Adrenal gland (tissue), 19 donors: Measurements from ENCODE around the gene TM9SF2. TPM values are rescaled to one million over a fixed set of nuclear protein-coding genes. Genes with fewer than 3 reads are reported as not detected.

Experiments
- DNase-seq, 7 donors: peaks; one replicate each; pipeline ENCODE4 v3.0.0-alpha.2; 2019 to 2020
- H3K27ac ChIP-seq, 5 donors: fragments of 200-600 bp; sonication (generic) in 4 of 5; 1 replicate in 3 of 5; 2 replicates in 2 of 5; pipeline versions ENCODE4 v1.5.1 to v1.8.0; 2016 to 2020; ENCODE audit warnings: mild to moderate bottlenecking in 1 of 5
- H3K27me3 ChIP-seq: fragments of 200-600 bp; 2 replicates; pipeline ENCODE4 v1.8.0; 2021
- H3K36me3 ChIP-seq, 2 donors: fragments of 200-600 bp; replicated peaks in 1 of 2; 1 replicate in 1 of 2; 2 replicates in 1 of 2; pipeline versions ENCODE4 v1.5.1 to v1.8.0; 2018 to 2022
- H3K4me1 ChIP-seq, 2 donors: fragments of 200-600 bp; replicated peaks in 1 of 2; 1 replicate in 1 of 2; 2 replicates in 1 of 2; pipeline versions ENCODE4 v1.5.1 to v1.8.0; 2018 to 2021
- H3K4me3 ChIP-seq, 4 donors: fragments of 200-600 bp; sonication (generic) in 3 of 4; one replicate each; pipeline ENCODE4 v1.5.1; 2016 to 2018
- H3K9me3 ChIP-seq, 3 donors: fragments of 200-600 bp; sonication (generic) in 1 of 3; replicated peaks in 1 of 3; 1 replicate in 2 of 3; 2 replicates in 1 of 3; pipeline versions ENCODE4 v1.5.1 to v1.8.0; 2016 to 2021
- POLR2A ChIP-seq, 2 donors: fragments of 450-650 bp; IDR thresholded peaks; one replicate each; pipeline ENCODE4 v1.6.1; 2017; ENCODE audit warnings: antibody characterized with exemption in 2 of 2, mild to moderate bottlenecking in 2 of 2, moderate library complexity in 1 of 2
- WGBS, 4 donors: extraction: QIAGEN DNeasy Blood & Tissue Kit in 2 of 4; methylation state at CpG; one replicate each; pipeline versions ENCODE4 v1.1.5 to v1.1.7; 2013 to 2017; 5-methylcytosine and 5-hydroxymethylcytosine counted together
- intact Hi-C, 2 donors: fragments of 100-400 bp; cut with DNase I; formaldehyde crosslinking; loops; one replicate each; pipeline versions ENCODE4 v1.14.1 to v1.15.0; 2022 to 2023
- long read RNA-seq, 10 donors: library from polyadenylated mRNA in 3 of 10; unstranded in 2 of 10; stranded (forward) in 1 of 10; transcript quantifications; one replicate each; pipeline ENCODE4 v2.0.0 and lab custom pipeline, GENCODE V29; 2021 to 2026
- polyA plus RNA-seq, 3 donors: library from polyadenylated mRNA; stranded (reverse); fragments of 200-250 nt in 2 of 3; fragments of 350-450 nt in 1 of 3; fragmentation: Illumina TruSeq in 1 of 3; extraction: RNeasy Lipid Tissue Mini Kit (QIAGEN cat#74804) in 1 of 3; gene quantifications; one replicate each; pipeline ENCODE4 v1.2.3, GENCODE V29; 2013 to 2014
- total RNA-seq, 9 donors: library from RNA; depleted of rRNA in 4 of 9; stranded (reverse); fragments of >200 nt in 4 of 9; fragments of 120-200 nt in 1 of 9; fragmentation: NEBNext Ultra II Directional in 1 of 9; extraction: Animal tissue kit (Norgen Biotek cat#: 25700) in 1 of 9; gene quantifications; one replicate each; pipeline versions ENCODE4 v1.1.0 to v1.2.4, GENCODE V29; 2013 to 2023
- TF ChIP-seq, protein P1 (sequence below), 6 experiments: fragments of 450-650 bp in 4 of 6; fragments of 200-600 bp in 2 of 6; sonication (generic) in 1 of 6; IDR thresholded peaks; 1 replicate in 5 of 6; 2 replicates in 1 of 6; pipeline versions ENCODE4 v1.5.1 to v1.8.0; 2016 to 2021; ENCODE audit warnings: antibody characterized with exemption in 6 of 6, mild to moderate bottlenecking in 2 of 6, moderate library complexity in 1 of 6
- donor health status: healthy with polysubstance abuse.
- donor health status: Bipolar disorder and iron deficiency.
- donor health status: DM: yes; HTN: yes; CAD: no.
- donor health status: DM: no; HTN: no; CAD: no.
- donor health status: DM: no; HTN: no; CAD: no.
- donor health status: DM: yes; HTN: yes; CAD: no.

TM9SF2 gene, protein sequence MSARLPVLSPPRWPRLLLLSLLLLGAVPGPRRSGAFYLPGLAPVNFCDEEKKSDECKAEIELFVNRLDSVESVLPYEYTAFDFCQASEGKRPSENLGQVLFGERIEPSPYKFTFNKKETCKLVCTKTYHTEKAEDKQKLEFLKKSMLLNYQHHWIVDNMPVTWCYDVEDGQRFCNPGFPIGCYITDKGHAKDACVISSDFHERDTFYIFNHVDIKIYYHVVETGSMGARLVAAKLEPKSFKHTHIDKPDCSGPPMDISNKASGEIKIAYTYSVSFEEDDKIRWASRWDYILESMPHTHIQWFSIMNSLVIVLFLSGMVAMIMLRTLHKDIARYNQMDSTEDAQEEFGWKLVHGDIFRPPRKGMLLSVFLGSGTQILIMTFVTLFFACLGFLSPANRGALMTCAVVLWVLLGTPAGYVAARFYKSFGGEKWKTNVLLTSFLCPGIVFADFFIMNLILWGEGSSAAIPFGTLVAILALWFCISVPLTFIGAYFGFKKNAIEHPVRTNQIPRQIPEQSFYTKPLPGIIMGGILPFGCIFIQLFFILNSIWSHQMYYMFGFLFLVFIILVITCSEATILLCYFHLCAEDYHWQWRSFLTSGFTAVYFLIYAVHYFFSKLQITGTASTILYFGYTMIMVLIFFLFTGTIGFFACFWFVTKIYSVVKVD
- total RNA-seq: 100 to 1,000 TPM; 100 to 153 (median 116) TPM
- polyA plus RNA-seq: 100 to 1,000 TPM in 1 of 3 donors, 10 to 100 TPM in 2; 22.7 to 146 (median 29.9) TPM
- long read RNA-seq, donor 1, transcript TM9SF2-201 (17 exons, 3,430 nt): major isoform, 40 of 59 reads
- long read RNA-seq, donor 1, partial matches to known transcripts: 19 of 59 reads
- long read RNA-seq, donor 1, other reads (novel, unspliced or antisense): 0 of 59 reads
- long read RNA-seq, donor 2, transcript TM9SF2-201 (17 exons, 3,430 nt): major isoform, 25 of 66 reads
- long read RNA-seq, donor 2, partial matches to known transcripts: 41 of 66 reads
- long read RNA-seq, donor 2, other reads (novel, unspliced or antisense): 0 of 66 reads
- long read RNA-seq, donor 3, transcript TM9SF2-201 (17 exons, 3,430 nt): major isoform, 50 of 62 reads
- long read RNA-seq, donor 3, partial matches to known transcripts: 12 of 62 reads
- long read RNA-seq, donor 3, other reads (novel, unspliced or antisense): 0 of 62 reads
- long read RNA-seq, donor 4, transcript TM9SF2-201 (17 exons, 3,430 nt): major isoform, 52 of 69 reads
- long read RNA-seq, donor 4, partial matches to known transcripts: 14 of 69 reads
- long read RNA-seq, donor 4, other reads (novel, unspliced or antisense): 3 of 69 reads
- long read RNA-seq, donor 5, transcript TM9SF2-201 (17 exons, 3,430 nt): major isoform, 303 of 333 reads
- long read RNA-seq, donor 5, partial matches to known transcripts: 16 of 333 reads
- long read RNA-seq, donor 5, other reads (novel, unspliced or antisense): 10 of 333 reads
- long read RNA-seq, donor 6, transcript TM9SF2-201 (17 exons, 3,430 nt): major isoform, 34 of 60 reads
- long read RNA-seq, donor 6, partial matches to known transcripts: 21 of 60 reads
- long read RNA-seq, donor 6, other reads (novel, unspliced or antisense): 5 of 60 reads
- long read RNA-seq, donor 7, transcript TM9SF2-201 (17 exons, 3,430 nt): major isoform, 8 of 36 reads
- long read RNA-seq, donor 7, partial matches to known transcripts: 28 of 36 reads
- long read RNA-seq, donor 7, other reads (novel, unspliced or antisense): 0 of 36 reads
- long read RNA-seq, donor 8, transcript TM9SF2-201 (17 exons, 3,430 nt): major isoform, 74 of 115 reads
- long read RNA-seq, donor 8, partial matches to known transcripts: 35 of 115 reads
- long read RNA-seq, donor 8, other reads (novel, unspliced or antisense): 5 of 115 reads
- long read RNA-seq, donor 9, transcript TM9SF2-201 (17 exons, 3,430 nt): major isoform, 46 of 52 reads
- long read RNA-seq, donor 9, partial matches to known transcripts: 6 of 52 reads
- long read RNA-seq, donor 9, other reads (novel, unspliced or antisense): 0 of 52 reads
- long read RNA-seq, donor 10, transcript TM9SF2-201 (17 exons, 3,430 nt): major isoform, 29 of 38 reads
- long read RNA-seq, donor 10, partial matches to known transcripts: 9 of 38 reads
- long read RNA-seq, donor 10, other reads (novel, unspliced or antisense): 0 of 38 reads

DNA sequence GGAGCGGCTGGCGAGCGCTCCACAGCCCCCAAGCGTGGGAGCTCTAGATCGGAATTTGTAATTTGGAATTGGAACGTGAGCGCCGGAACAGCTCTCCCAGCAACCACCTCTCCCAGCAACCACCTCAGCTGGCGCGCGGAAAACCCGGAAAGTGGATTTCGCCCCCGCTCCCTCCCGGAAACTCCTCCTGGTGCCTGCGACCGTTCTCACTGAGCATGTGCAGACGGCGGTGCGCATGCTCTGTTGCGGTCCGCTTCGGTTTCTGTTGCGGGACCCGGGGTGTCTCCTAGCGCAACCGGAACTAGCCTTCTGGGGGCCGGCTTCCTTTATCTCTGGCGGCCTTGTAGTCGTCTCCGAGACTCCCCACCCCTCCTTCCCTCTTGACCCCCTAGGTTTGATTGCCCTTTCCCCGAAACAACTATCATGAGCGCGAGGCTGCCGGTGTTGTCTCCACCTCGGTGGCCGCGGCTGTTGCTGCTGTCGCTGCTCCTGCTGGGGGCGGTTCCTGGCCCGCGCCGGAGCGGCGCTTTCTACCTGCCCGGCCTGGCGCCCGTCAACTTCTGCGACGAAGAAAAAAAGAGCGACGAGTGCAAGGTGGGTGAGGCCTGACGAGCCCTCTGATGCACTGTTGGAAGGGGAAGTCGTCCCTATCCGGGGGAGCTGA is at the start of gene TM9SF2:
TSS of gene TM9SF2 (plus strand) at position 289 of the 664 bp plus-strand sequence. CDS start at position 424, 135 bp downstream.
- H3K4me1 ChIP-seq: peaks cover 13 to 60% of the 10 kb centered on the region in 2 donors
- intact Hi-C loops: loop anchor here (10.0 kb wide), 2 partner anchors 53 to 57 kb away; no protein-coding TSS in a partner anchor

DNA sequence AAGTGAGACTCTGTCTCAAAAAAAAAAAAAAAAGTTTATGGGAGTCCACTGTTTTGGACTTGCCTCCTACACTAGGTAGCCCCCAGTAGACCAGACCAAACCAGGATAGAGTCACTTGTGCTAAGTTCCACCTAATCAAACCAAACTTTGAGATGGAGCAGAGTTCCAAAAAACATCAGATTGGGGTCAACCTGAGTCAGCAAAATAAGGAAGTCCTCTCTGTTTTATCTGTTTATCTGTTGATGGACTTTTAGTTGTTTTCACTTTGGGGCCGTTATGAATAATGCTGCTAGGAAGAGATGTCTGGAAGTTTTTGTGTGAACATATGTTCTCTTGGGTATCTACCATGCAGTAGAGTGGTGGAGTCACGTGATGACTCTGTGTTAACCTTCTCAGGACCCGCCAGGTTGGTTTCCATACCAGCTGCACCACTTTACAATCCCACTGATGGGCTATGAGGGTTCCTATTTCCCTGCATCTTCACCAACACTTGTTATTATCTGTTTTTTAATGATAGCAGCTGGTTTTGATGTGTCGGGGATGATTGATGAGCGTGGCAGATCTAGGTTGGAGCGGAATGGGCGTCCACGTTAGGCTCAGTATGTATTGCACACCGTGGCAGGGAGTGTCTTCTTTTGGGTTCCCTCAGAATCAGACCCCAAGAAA is 46.6 kb upstream of the TM9SF2 start:
- Histone ChIP-seq H3K36me3 (no peaks in the 10 kb centered on the region), H3K4me1 (no peaks in the 10 kb centered on the region), H3K4me3 (no peak overlapping the region), H3K9me3 (no peaks in the 10 kb centered on the region), H3K27ac (no peak overlapping the region), H3K27me3 (no peaks in the 10 kb centered on the region)
- intact Hi-C loops: no loop called here
- WGBS, 4 donors: 69 to 90% (median 78%) methylated on average over 9 of the region's 9 CpGs
- no peak for TF ChIP-seq POLR2A (IDR thresholded peaks at IDR 0.05)
- TF ChIP-seq, protein P1, sequence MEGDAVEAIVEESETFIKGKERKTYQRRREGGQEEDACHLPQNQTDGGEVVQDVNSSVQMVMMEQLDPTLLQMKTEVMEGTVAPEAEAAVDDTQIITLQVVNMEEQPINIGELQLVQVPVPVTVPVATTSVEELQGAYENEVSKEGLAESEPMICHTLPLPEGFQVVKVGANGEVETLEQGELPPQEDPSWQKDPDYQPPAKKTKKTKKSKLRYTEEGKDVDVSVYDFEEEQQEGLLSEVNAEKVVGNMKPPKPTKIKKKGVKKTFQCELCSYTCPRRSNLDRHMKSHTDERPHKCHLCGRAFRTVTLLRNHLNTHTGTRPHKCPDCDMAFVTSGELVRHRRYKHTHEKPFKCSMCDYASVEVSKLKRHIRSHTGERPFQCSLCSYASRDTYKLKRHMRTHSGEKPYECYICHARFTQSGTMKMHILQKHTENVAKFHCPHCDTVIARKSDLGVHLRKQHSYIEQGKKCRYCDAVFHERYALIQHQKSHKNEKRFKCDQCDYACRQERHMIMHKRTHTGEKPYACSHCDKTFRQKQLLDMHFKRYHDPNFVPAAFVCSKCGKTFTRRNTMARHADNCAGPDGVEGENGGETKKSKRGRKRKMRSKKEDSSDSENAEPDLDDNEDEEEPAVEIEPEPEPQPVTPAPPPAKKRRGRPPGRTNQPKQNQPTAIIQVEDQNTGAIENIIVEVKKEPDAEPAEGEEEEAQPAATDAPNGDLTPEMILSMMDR (IDR thresholded peaks at IDR 0.05): no peak
- no peak for DNase-seq

More for the DNA sequence above, at the start of gene TM9SF2:
- peak; percentile 96 to 99 (median 97) for DNase-seq
- Histone ChIP-seq H3K4me3 (peak within 1 kb of the TSS; percentile 57 to 95 (median 75)), H3K27me3 (no peaks in the 10 kb centered on the region), H3K36me3 (no peaks in the 10 kb centered on the region), H3K9me3 (no peaks in the 10 kb centered on the region), H3K27ac (peak within 1 kb of the TSS; percentile 64 to 90 (median 83))
- WGBS, 4 donors: 0 to 1% (median 1%) methylated on average over 15 to 55 of the region's 55 CpGs
- peak; percentile 78 to 81 for TF ChIP-seq POLR2A (IDR thresholded peaks at IDR 0.05)
- TF ChIP-seq, protein P1 (IDR thresholded peaks at IDR 0.05): peak in 1 of 6 experiments; percentile 27
